MM.1S (cell line): ENCODE data around the gene RAB25.

Source experiments
- EZH2 ChIP-seq: fragments of 300-600 bp; sonication (generic); optimal IDR thresholded peaks from 2 replicates; pipeline ENCODE3; 2017; ENCODE audit warnings: low read depth, mild to moderate bottlenecking, antibody characterized with exemption, low read length, mixed read lengths
- TF ChIP-seq, protein P1 (sequence below): fragments of 300-600 bp; sonication (generic); IDR thresholded peaks from 2 replicates; pipeline ENCODE4 v1.5.1; 2016; ENCODE audit warnings: antibody characterized with exemption, low read length, mixed read lengths

- TF ChIP-seq, protein P1, sequence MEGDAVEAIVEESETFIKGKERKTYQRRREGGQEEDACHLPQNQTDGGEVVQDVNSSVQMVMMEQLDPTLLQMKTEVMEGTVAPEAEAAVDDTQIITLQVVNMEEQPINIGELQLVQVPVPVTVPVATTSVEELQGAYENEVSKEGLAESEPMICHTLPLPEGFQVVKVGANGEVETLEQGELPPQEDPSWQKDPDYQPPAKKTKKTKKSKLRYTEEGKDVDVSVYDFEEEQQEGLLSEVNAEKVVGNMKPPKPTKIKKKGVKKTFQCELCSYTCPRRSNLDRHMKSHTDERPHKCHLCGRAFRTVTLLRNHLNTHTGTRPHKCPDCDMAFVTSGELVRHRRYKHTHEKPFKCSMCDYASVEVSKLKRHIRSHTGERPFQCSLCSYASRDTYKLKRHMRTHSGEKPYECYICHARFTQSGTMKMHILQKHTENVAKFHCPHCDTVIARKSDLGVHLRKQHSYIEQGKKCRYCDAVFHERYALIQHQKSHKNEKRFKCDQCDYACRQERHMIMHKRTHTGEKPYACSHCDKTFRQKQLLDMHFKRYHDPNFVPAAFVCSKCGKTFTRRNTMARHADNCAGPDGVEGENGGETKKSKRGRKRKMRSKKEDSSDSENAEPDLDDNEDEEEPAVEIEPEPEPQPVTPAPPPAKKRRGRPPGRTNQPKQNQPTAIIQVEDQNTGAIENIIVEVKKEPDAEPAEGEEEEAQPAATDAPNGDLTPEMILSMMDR = no peak
- no peak for TF ChIP-seq EZH2
These were observed 30.6 kb downstream of the RAB25 start for GRCh38 chr1:156091610-156092009.
